ENCODE measurements around the gene SLC25A10. TPM values are rescaled to one million over a fixed set of nuclear protein-coding genes. Genes with fewer than 3 reads are reported as not detected.

The SLC25A10 gene
- total and polyA plus RNA-seq, 2 of the 8 experiments (the other 6 are each of a cell fraction or from before 2014, with no cell fraction given): 22.2 to 43.0 TPM

- Histone ChIP-seq H3K79me2 (ENCODE audit: control insufficient read depth in 1 of 2, insufficient read depth in 2 of 2, low read length in 2 of 2) (no peaks in the 10 kb centered on the region), H3K4ac (replicated peaks; ENCODE audit: insufficient read length, low read depth, low read length) (no peak overlapping the region), H3K18ac (ENCODE audit: extremely low read depth, low read length) (no peak overlapping the region; the same call in 1 of the 2 replicates), H3K4me3 (ENCODE audit: extremely low read depth in 1 of 4, insufficient read depth in 2 of 4, low read depth in 3 of 4, low read length in 4 of 4) (no peak overlapping the region), H2AK5ac (ENCODE audit: low read depth, low read length) (no peak overlapping the region), H3K4me1 (replicated peaks in 1 of 4; ENCODE audit: control insufficient read depth in 3 of 4, insufficient read depth in 4 of 4, low read length in 3 of 4) (peaks cover 0 to 2% (median 0%) of the 10 kb centered on the region in 4 experiments; a peak in 1 of 7 replicates), H2BK20ac (ENCODE audit: low read length) (no peak overlapping the region), H2BK12ac (ENCODE audit: low read depth, low read length) (no peak overlapping the region), H2BK120ac (replicated peaks; ENCODE audit: low read depth, low read length) (no peak overlapping the region), H3K9ac (replicated peaks in 1 of 4; ENCODE audit: extremely low read depth in 1 of 4, low read depth in 3 of 4, low read length in 3 of 4) (0 out of 7 replicates have a peak overlapping the region, but pooled peaks of 1 of the 4 experiments have one; percentile 22), H3K4me2 (ENCODE audit: insufficient read depth in 1 of 2, low read depth in 2 of 2, low read length in 2 of 2) (no peak overlapping the region), H3K79me1 (ENCODE audit: low read depth, low read length) (no peaks in the 10 kb centered on the region), H4K8ac (ENCODE audit: extremely low read depth, insufficient read depth, low read length) (peak overlapping the region; percentile 91; the same call in 1 of the 2 replicates), H3K14ac (ENCODE audit: insufficient read length) (no peak overlapping the region), H3K27me3 (replicated peaks in 1 of 4; ENCODE audit: control insufficient read depth in 3 of 4, extremely low read depth in 1 of 4, insufficient read depth in 3 of 4, low read length in 3 of 4) (0 out of 7 replicates have a peak, but pooled peaks cover 0 to 2% (median 0%) of the 10 kb centered on the region in 4 experiments), H4K20me1 (replicated peaks in 1 of 2; ENCODE audit: control insufficient read depth in 1 of 2, insufficient read depth in 2 of 2, low read length in 2 of 2) (peaks cover 0 to 3% of the 10 kb centered on the region in 2 experiments), H4K5ac (ENCODE audit: insufficient read length, low read depth, low read length) (no peak overlapping the region), H4K91ac (replicated peaks; ENCODE audit: insufficient read length, low read length) (no peak overlapping the region), H2AFZ (ENCODE audit: low read length) (no peak overlapping the region), H3K56ac (replicated peaks; ENCODE audit: insufficient read length, low read depth, low read length) (no peak overlapping the region), H3K23me2 (ENCODE audit: low read depth, low read length) (peaks cover 4% of the 10 kb centered on the region; the same call in 1 of the 2 replicates), H2BK15ac (ENCODE audit: low read length) (no peak overlapping the region), H3K23ac (ENCODE audit: insufficient read length) (no peak overlapping the region), H2BK5ac (ENCODE audit: low read depth, low read length) (no peak overlapping the region), H3K9me3 (ENCODE audit: insufficient read depth in 2 of 2, low read depth in 1 of 2, low read length in 1 of 2) (no peaks in the 10 kb centered on the region), H3K27ac (ENCODE audit: low read depth, low read length) (no peak overlapping the region), H3K36me3 (ENCODE audit: control insufficient read depth in 2 of 4, insufficient read depth in 4 of 4, low read length in 3 of 4) (no peaks in the 10 kb centered on the region)
- 88% methylated on average over 18 of the region's 22 CpGs; no CpG with 5 or more reads in 1 of the 2 experiments for WGBS, 2 experiments (ENCODE audit: extremely low coverage in 1 of 2, insufficient coverage in 1 of 2, insufficient read length in 1 of 2, insufficient replicate concordance in 2 of 2, low coverage in 1 of 2, low lambda C conversion rate in 2 of 2, missing lambda C conversion rate in 1 of 2)
- FAIRE-seq: no peak
- ChIA-PET POLR2A (ENCODE audit: partially characterized antibody) (interaction anchor here (1.0 to 1.3 kb wide), 3 partner anchors 53 to 92 kb away, joined by 3 to 6 read pairs (median 4); partner anchors contain the start of gene MCRIP1), CTCF (ENCODE audit: partially characterized antibody) (interaction anchor here (0.8 kb wide), 1 partner anchor 10 kb away, joined by 3 read pairs; no protein-coding TSS in a partner anchor)
- TF ChIP-seq HDAC2 (IDR thresholded peaks at IDR 0.05; ENCODE audit: borderline replicate concordance in 1 of 2, low read depth in 2 of 2, low read length in 2 of 2) (no peak), MAFK (IDR thresholded peaks at IDR 0.05; ENCODE audit: low read depth, low read length) (no peak), USF2 (IDR thresholded peaks at IDR 0.05; ENCODE audit: low read length) (no peak), RXRA (IDR thresholded peaks at IDR 0.05; ENCODE audit: insufficient read depth, low read depth, low read length) (no peak), E2F6 (IDR thresholded peaks at IDR 0.05) (no peak), GABPA (IDR thresholded peaks at IDR 0.05; ENCODE audit: borderline replicate concordance, insufficient read depth, low read length) (no peak), ZNF274 (IDR thresholded peaks at IDR 0.05; ENCODE audit: borderline replicate concordance, extremely low read depth, low read length) (no peak), CHD2 (IDR thresholded peaks at IDR 0.05; ENCODE audit: low read length) (no peak)
- no peak for DNase-seq (ENCODE audit: low read depth in 1 of 2, low spot score in 2 of 2)
These were observed 29.0 kb downstream of the SLC25A10 start for GRCh38 chr17:81741049-81741593.

Data from H1 (cell line).